ENCODE results near the gene SLC18A3.

- TF ChIP-seq CTCF (IDR thresholded peaks at IDR 0.05) (no peak), EP300 (IDR thresholded peaks at IDR 0.05; ENCODE audit: borderline replicate concordance in 1 of 2, low read depth in 1 of 2, low read length in 1 of 2) (no peak), TCF12 (IDR thresholded peaks at IDR 0.05) (no peak), GATA2 (CRISPR knock-in tag; IDR thresholded peaks at IDR 0.05) (no peak), MAX (IDR thresholded peaks at IDR 0.05; ENCODE audit: low read depth) (no peak), RAD21 (IDR thresholded peaks at IDR 0.05; ENCODE audit: low read length) (no peak), TAF1 (IDR thresholded peaks at IDR 0.05; ENCODE audit: borderline replicate concordance, low read depth, low read length) (no peak), POLR2AphosphoS5 (IDR thresholded peaks at IDR 0.05; ENCODE audit: low read depth, low read length) (no peak), JUND (IDR thresholded peaks at IDR 0.05) (no peak), USF1 (IDR thresholded peaks at IDR 0.05; ENCODE audit: borderline replicate concordance, low read depth) (no peak)
Measured at GRCh38 chr10:49647985-49648795, 38.1 kb downstream of the SLC18A3 start.
